ENCODE measurements around the gene PANX2.

The PANX2 gene

GRCh38 chr22:50205781-50206569 lies 35.4 kb downstream of the PANX2 start:
- H3K9me3 ChIP-seq = no peaks in the 10 kb centered on the region
- peak overlapping the region; percentile 79 for H3K4me2 ChIP-seq
- H3K9ac ChIP-seq = peak overlapping the region; percentile 15
- H3K4me1 ChIP-seq = peaks cover 88% of the 10 kb centered on the region
- H3K27me3 ChIP-seq = no peaks in the 10 kb centered on the region
- H3K36me3 ChIP-seq = peaks cover 57% of the 10 kb centered on the region
- TF ChIP-seq Cebpa-rat (IDR thresholded peaks at IDR 0.05) = no peak
- peaks cover 99% of the 10 kb centered on the region for H4K20me1 ChIP-seq
- H3K4me3 ChIP-seq = no peak overlapping the region
- peak overlapping the region; percentile 42 for H3K27ac ChIP-seq

- no peaks in the 10 kb centered on the region for H3K9me3 ChIP-seq
- no peak for TF ChIP-seq Cebpa-rat (IDR thresholded peaks at IDR 0.05)
- H3K27ac ChIP-seq = peak overlapping the region; percentile 42
- peaks cover 88% of the 10 kb centered on the region for H3K4me1 ChIP-seq
- H3K9ac ChIP-seq = peak overlapping the region; percentile 15
- H3K4me2 ChIP-seq = peak overlapping the region; percentile 79
- H4K20me1 ChIP-seq = peaks cover 99% of the 10 kb centered on the region
- peaks cover 63% of the 10 kb centered on the region for H3K36me3 ChIP-seq
- no peaks in the 10 kb centered on the region for H3K27me3 ChIP-seq
- H3K4me3 ChIP-seq = no peak overlapping the region
These were observed 36.1 kb downstream of the PANX2 start for GRCh38 chr22:50206599-50206998.

- Histone ChIP-seq H3K9me3 (no peaks in the 10 kb centered on the region), H3K4me1 (peaks cover 80% of the 10 kb centered on the region), H3K9ac (no peak overlapping the region), H3K4me2 (peak overlapping the region; percentile 79), H3K4me3 (no peak overlapping the region), H4K20me1 (peaks cover 99% of the 10 kb centered on the region), H3K36me3 (peaks cover 73% of the 10 kb centered on the region), H3K27ac (peak overlapping the region; percentile 46), H3K27me3 (no peaks in the 10 kb centered on the region)
- no peak for TF ChIP-seq Cebpa-rat (IDR thresholded peaks at IDR 0.05)
These were observed 37.0 kb downstream of the PANX2 start for GRCh38 chr22:50207383-50208140.

GRCh38 chr22:50208430-50208938 lies 38.0 kb downstream of the PANX2 start:
- Histone ChIP-seq H3K4me1 (peaks cover 77% of the 10 kb centered on the region), H3K4me2 (peak overlapping the region; percentile 79), H3K36me3 (peaks cover 75% of the 10 kb centered on the region), H3K9me3 (no peaks in the 10 kb centered on the region), H3K27me3 (no peaks in the 10 kb centered on the region), H3K27ac (peak overlapping the region; percentile 46), H3K9ac (no peak overlapping the region), H4K20me1 (peaks cover 99% of the 10 kb centered on the region), H3K4me3 (no peak overlapping the region)
- no peak for TF ChIP-seq Cebpa-rat (IDR thresholded peaks at IDR 0.05)

- peaks cover 80% of the 10 kb centered on the region for H3K36me3 ChIP-seq
- peak overlapping the region; percentile 79 for H3K4me2 ChIP-seq
- H3K27ac ChIP-seq = peak overlapping the region; percentile 46; the same call in 1 of the 2 replicates
- no peak overlapping the region for H3K9ac ChIP-seq
- H3K9me3 ChIP-seq = no peaks in the 10 kb centered on the region
- H3K4me1 ChIP-seq = peaks cover 70% of the 10 kb centered on the region
- no peak for TF ChIP-seq Cebpa-rat (IDR thresholded peaks at IDR 0.05)
- H3K4me3 ChIP-seq = no peak overlapping the region
- no peaks in the 10 kb centered on the region for H3K27me3 ChIP-seq
- H4K20me1 ChIP-seq = peaks cover 100% of the 10 kb centered on the region
These were observed 38.7 kb downstream of the PANX2 start for GRCh38 chr22:50208939-50209892.

- Histone ChIP-seq H3K9me3 (no peaks in the 10 kb centered on the region), H3K27ac (0 out of 2 replicates have a peak overlapping the region, but pooled peaks have one; percentile 6), H3K36me3 (peaks cover 80% of the 10 kb centered on the region), H3K4me1 (peaks cover 63% of the 10 kb centered on the region), H3K9ac (no peak overlapping the region), H3K27me3 (no peaks in the 10 kb centered on the region), H3K4me3 (no peak overlapping the region), H4K20me1 (peaks cover 100% of the 10 kb centered on the region), H3K4me2 (peak overlapping the region; percentile 79)
- TF ChIP-seq Cebpa-rat (IDR thresholded peaks at IDR 0.05) = no peak
These were observed 39.4 kb downstream of the PANX2 start for GRCh38 chr22:50209893-50210292.

- Histone ChIP-seq H3K4me3 (no peak overlapping the region), H3K27me3 (no peaks in the 10 kb centered on the region), H3K9ac (no peak overlapping the region), H3K9me3 (no peaks in the 10 kb centered on the region), H4K20me1 (peaks cover 99% of the 10 kb centered on the region), H3K4me1 (peaks cover 56% of the 10 kb centered on the region), H3K27ac (0 out of 2 replicates have a peak overlapping the region, but pooled peaks have one; percentile 6), H3K36me3 (peaks cover 79% of the 10 kb centered on the region), H3K4me2 (peak overlapping the region; percentile 79; the same call in 1 of the 2 replicates)
- TF ChIP-seq Cebpa-rat (IDR thresholded peaks at IDR 0.05) = no peak
These were observed 40.0 kb downstream of the PANX2 start for GRCh38 chr22:50210378-50211139.

- Histone ChIP-seq H3K4me3 (no peak overlapping the region), H3K27ac (no peak overlapping the region), H3K9me3 (no peaks in the 10 kb centered on the region), H4K20me1 (peaks cover 99% of the 10 kb centered on the region), H3K4me2 (no peak overlapping the region), H3K27me3 (no peaks in the 10 kb centered on the region), H3K36me3 (peaks cover 79% of the 10 kb centered on the region), H3K4me1 (peaks cover 50% of the 10 kb centered on the region), H3K9ac (no peak overlapping the region)
- TF ChIP-seq Cebpa-rat (IDR thresholded peaks at IDR 0.05) = no peak
These were observed 40.6 kb downstream of the PANX2 start for GRCh38 chr22:50211147-50211546.

Measured in BLaER1 (cell line).